Loucy (cell line): ENCODE data around the gene CUX1.

Source experiments
- H2AFZ ChIP-seq: fragments of 200-600 bp; sonication (generic); 2 replicates; pipeline ENCODE4 v1.6.0; 2016; ENCODE audit warnings: antibody characterized with exemption, mild to moderate bottlenecking, low read length, moderate library complexity
- H3F3A ChIP-seq: fragments of 200-600 bp; 2 replicates; pipeline ENCODE4 v1.6.0; 2016; ENCODE audit warnings: antibody characterized with exemption, low read depth, mild to moderate bottlenecking
- H3K27me3 ChIP-seq: fragments of 200-600 bp; sonication (generic); 2 replicates; pipeline ENCODE4 v1.6.1; 2014; ENCODE audit warnings: low read length, mild to moderate bottlenecking; ENCODE audit not compliant: insufficient read depth, poor library complexity, severe bottlenecking
- H3K36me3 ChIP-seq: fragments of 200-600 bp; sonication (generic); 2 replicates; pipeline ENCODE4 v1.6.1; 2016; ENCODE audit warnings: low read length; ENCODE audit not compliant: insufficient read depth
- H3K4me1 ChIP-seq: fragments of 200-600 bp; sonication (generic); 2 replicates; pipeline ENCODE4 v1.5.1; 2014; ENCODE audit warnings: low read length, mild to moderate bottlenecking; ENCODE audit not compliant: insufficient read depth, poor library complexity, severe bottlenecking
- H3K4me2 ChIP-seq: fragments of 200-600 bp; sonication (generic); 2 replicates; pipeline ENCODE4 v1.6.0; 2014; ENCODE audit warnings: antibody characterized with exemption, low read length, low read depth, mild to moderate bottlenecking; ENCODE audit not compliant: poor library complexity, severe bottlenecking
- H3K4me3 ChIP-seq: fragments of 200-600 bp; sonication (generic); 2 replicates; pipeline ENCODE4 v1.5.1; 2014; ENCODE audit warnings: low read length, mild to moderate bottlenecking, mixed read lengths; ENCODE audit not compliant: poor library complexity, severe bottlenecking
- H3K79me2 ChIP-seq: fragments of 200-600 bp; sonication (generic); 2 replicates; pipeline ENCODE4 v1.6.1; 2014; ENCODE audit warnings: low read length; ENCODE audit not compliant: insufficient read depth
- H3K9ac ChIP-seq: fragments of 200-600 bp; sonication (generic); 2 replicates; pipeline ENCODE4 v1.6.0; 2014; ENCODE audit warnings: mild to moderate bottlenecking, low read depth, low read length, moderate library complexity; ENCODE audit not compliant: poor library complexity, severe bottlenecking
- H3K9me2 ChIP-seq: fragments of 200-600 bp; sonication (generic); replicated peaks from 2 replicates; pipeline ENCODE4 v1.6.1; 2016; ENCODE audit warnings: low read depth, low read length, mixed read lengths
- H3K9me3 ChIP-seq: fragments of 200-600 bp; sonication (generic); 2 replicates; pipeline ENCODE4 v1.6.1; 2014; ENCODE audit warnings: mild to moderate bottlenecking, antibody characterized with exemption, low read length, low read depth; ENCODE audit not compliant: insufficient read depth
- H4K20me1 ChIP-seq: fragments of 200-600 bp; sonication (generic); 2 replicates; pipeline ENCODE4 v1.6.0; 2014; ENCODE audit warnings: antibody characterized with exemption, low read length, mild to moderate bottlenecking; ENCODE audit not compliant: insufficient read depth, poor library complexity, severe bottlenecking
- EZH2phosphoT487 ChIP-seq: fragments of 200-600 bp; IDR thresholded peaks from 2 replicates; pipeline ENCODE4 v1.6.1; 2018; ENCODE audit warnings: antibody characterized with exemption, mild to moderate bottlenecking, moderate library complexity, borderline replicate concordance
- TF ChIP-seq, protein P1 (sequence below): fragments of 200-600 bp; sonication (generic); conservative IDR thresholded peaks from 2 replicates; pipeline ENCODE4 v1.5.1; 2014; ENCODE audit warnings: mild to moderate bottlenecking, antibody characterized with exemption, low read length

The CUX1 gene

GRCh38 chr7:102283477-102284189 lies 466.2 kb downstream of the CUX1 start:
- H3K9ac ChIP-seq = no peak overlapping the region
- TF ChIP-seq, protein P1, sequence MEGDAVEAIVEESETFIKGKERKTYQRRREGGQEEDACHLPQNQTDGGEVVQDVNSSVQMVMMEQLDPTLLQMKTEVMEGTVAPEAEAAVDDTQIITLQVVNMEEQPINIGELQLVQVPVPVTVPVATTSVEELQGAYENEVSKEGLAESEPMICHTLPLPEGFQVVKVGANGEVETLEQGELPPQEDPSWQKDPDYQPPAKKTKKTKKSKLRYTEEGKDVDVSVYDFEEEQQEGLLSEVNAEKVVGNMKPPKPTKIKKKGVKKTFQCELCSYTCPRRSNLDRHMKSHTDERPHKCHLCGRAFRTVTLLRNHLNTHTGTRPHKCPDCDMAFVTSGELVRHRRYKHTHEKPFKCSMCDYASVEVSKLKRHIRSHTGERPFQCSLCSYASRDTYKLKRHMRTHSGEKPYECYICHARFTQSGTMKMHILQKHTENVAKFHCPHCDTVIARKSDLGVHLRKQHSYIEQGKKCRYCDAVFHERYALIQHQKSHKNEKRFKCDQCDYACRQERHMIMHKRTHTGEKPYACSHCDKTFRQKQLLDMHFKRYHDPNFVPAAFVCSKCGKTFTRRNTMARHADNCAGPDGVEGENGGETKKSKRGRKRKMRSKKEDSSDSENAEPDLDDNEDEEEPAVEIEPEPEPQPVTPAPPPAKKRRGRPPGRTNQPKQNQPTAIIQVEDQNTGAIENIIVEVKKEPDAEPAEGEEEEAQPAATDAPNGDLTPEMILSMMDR = no peak
- TF ChIP-seq EZH2phosphoT487 = no peak
- H3K4me2 ChIP-seq = no peak overlapping the region
- no peaks in the 10 kb centered on the region for H3K27me3 ChIP-seq
- H3K4me1 ChIP-seq = peaks cover 14% of the 10 kb centered on the region
- H3K9me3 ChIP-seq = no peaks in the 10 kb centered on the region
- no peak overlapping the region for H2AFZ ChIP-seq
- H3K79me2 ChIP-seq = no peaks in the 10 kb centered on the region
- no peaks in the 10 kb centered on the region for H3K9me2 ChIP-seq
- no peaks in the 10 kb centered on the region for H3K36me3 ChIP-seq
- no peak overlapping the region for H3K4me3 ChIP-seq
- H3F3A ChIP-seq = no peaks in the 10 kb centered on the region
- peaks cover 6% of the 10 kb centered on the region for H4K20me1 ChIP-seq

DNA sequence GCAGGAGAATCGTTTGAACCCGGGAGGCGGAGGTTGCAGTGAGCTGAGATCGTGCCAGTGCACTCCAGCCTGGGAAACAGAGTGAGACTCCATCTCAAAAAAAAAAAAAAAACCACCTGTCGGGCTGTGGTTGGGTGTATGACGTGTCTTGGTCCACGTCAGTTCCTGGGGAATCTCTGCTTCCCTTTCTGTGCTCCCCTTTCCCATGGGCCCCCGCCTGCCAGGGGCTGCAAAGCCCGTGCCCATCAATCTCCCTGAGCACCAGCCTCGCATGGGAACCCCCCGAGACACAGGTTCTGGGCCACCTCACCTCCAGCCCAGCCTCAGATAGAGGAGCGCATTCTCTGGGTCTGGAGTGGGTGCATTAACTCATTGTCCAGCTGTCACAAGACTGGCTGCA lies 467.0 kb downstream of the CUX1 start:
- Histone ChIP-seq H3K9me3 (no peaks in the 10 kb centered on the region), H3F3A (no peaks in the 10 kb centered on the region), H3K4me1 (peaks cover 14% of the 10 kb centered on the region), H3K27me3 (no peaks in the 10 kb centered on the region), H3K9me2 (no peaks in the 10 kb centered on the region), H4K20me1 (peaks cover 11% of the 10 kb centered on the region), H3K36me3 (no peaks in the 10 kb centered on the region), H3K9ac (no peak overlapping the region), H2AFZ (no peak overlapping the region), H3K4me3 (no peak overlapping the region), H3K4me2 (no peak overlapping the region), H3K79me2 (no peaks in the 10 kb centered on the region)
- TF ChIP-seq EZH2phosphoT487 = no peak
- TF ChIP-seq, protein P1 = no peak

- no peak for TF ChIP-seq EZH2phosphoT487
- TF ChIP-seq, protein P1 = no peak
- Histone ChIP-seq H2AFZ (no peak overlapping the region), H3K9ac (no peak overlapping the region), H3K4me2 (no peak overlapping the region), H3K4me1 (peaks cover 14% of the 10 kb centered on the region), H4K20me1 (peaks cover 11% of the 10 kb centered on the region), H3F3A (no peaks in the 10 kb centered on the region), H3K79me2 (no peaks in the 10 kb centered on the region), H3K4me3 (no peak overlapping the region), H3K9me2 (no peaks in the 10 kb centered on the region), H3K9me3 (no peaks in the 10 kb centered on the region), H3K27me3 (no peaks in the 10 kb centered on the region), H3K36me3 (no peaks in the 10 kb centered on the region)
Observed at GRCh38 chr7:102284891-102285539, 467.6 kb downstream of the CUX1 start.
